T-helper 9 cell (primary cell): ENCODE results near the gene F11R.
"Not testable (repeated sequence)": the region's sequence is repeated elsewhere in the genome, so short reads cannot be mapped to it uniquely, and the experiment has no call there.

ENCODE experiments used
- DNase-seq: peaks from one replicate; pipeline ENCODE4 v3.0.0-alpha.2; 2020

The F11R gene

GRCh38 chr1:160956966-160957365 lies 64.0 kb downstream of the F11R start:
- no peak for DNase-seq

- peak; percentile 11 for DNase-seq
These were observed 66.5 kb downstream of the F11R start, which contains the start of gene ITLN2 for GRCh38 chr1:160954158-160955104. Gene ITLN2 (minus strand): TSS chr1:160954809. CDS start chr1:160954741, 68 bp downstream.

- no peak for DNase-seq
These were observed 67.9 kb downstream of the F11R start for GRCh38 chr1:160953030-160953429.

GRCh38 chr1:160952129-160952510 lies 68.8 kb downstream of the F11R start:
- DNase-seq: no peak

- DNase-seq: peak; percentile 55
These were observed 69.4 kb downstream of the F11R start for GRCh38 chr1:160951443-160952128.

GRCh38 chr1:160950657-160951056 lies 70.3 kb downstream of the F11R start:
- DNase-seq: no peak

GRCh38 chr1:160949881-160950280 lies 71.1 kb downstream of the F11R start:
- no peak for DNase-seq

- not testable (repeated sequence) for DNase-seq
These were observed 71.6 kb downstream of the F11R start for GRCh38 chr1:160949216-160949880.

GRCh38 chr1:160947174-160947759 lies 73.7 kb downstream of the F11R start:
- not testable (repeated sequence) for DNase-seq

- not testable (repeated sequence) for DNase-seq
These were observed 75.1 kb downstream of the F11R start for GRCh38 chr1:160945881-160946280.
